Sigmoid colon (tissue), 7 donors: Measurements from ENCODE around the gene TMEM61. TPM values are rescaled to one million over a fixed set of nuclear protein-coding genes. Genes with fewer than 3 reads are reported as not detected.
"Not testable (repeated sequence)": the region's sequence is repeated elsewhere in the genome, so short reads cannot be mapped to it uniquely, and the experiment has no call there.

Experiments
- DNase-seq: peaks from one replicate; pipeline ENCODE4 v3.0.0-alpha.2; 2019
- H3K27ac ChIP-seq, 4 donors: fragments of 200-600 bp; sonication (generic); one replicate each; pipeline ENCODE4 v1.5.1; 2016 to 2019; ENCODE audit warnings: mild to moderate bottlenecking in 1 of 4
- H3K27me3 ChIP-seq, 3 donors: fragments of 200-600 bp; sonication (generic); one replicate each; pipeline ENCODE4 v1.5.1; 2019; ENCODE audit warnings: mild to moderate bottlenecking in 1 of 3
- H3K36me3 ChIP-seq, 4 donors: fragments of 200-600 bp; sonication (generic); one replicate each; pipeline ENCODE4 v1.5.1; 2016 to 2019
- H3K4me1 ChIP-seq, 4 donors: fragments of 200-600 bp; sonication (generic); one replicate each; pipeline ENCODE4 v1.5.1; 2017 to 2019
- H3K4me3 ChIP-seq, 4 donors: fragments of 200-600 bp; sonication (generic); one replicate each; pipeline ENCODE4 v1.5.1; 2017 to 2019; ENCODE audit warnings: mild to moderate bottlenecking in 2 of 4, moderate library complexity in 1 of 4
- H3K9me3 ChIP-seq, 4 donors: fragments of 200-600 bp in 3 of 4; sonication (generic) in 3 of 4; one replicate each; pipeline versions ENCODE4 v1.5.1 to v1.6.1; 2013 to 2019
- CTCF ChIP-seq, 4 experiments: fragments of 450-650 bp in 3 of 4; fragments of 200-600 bp in 1 of 4; IDR thresholded peaks; one replicate each; pipeline ENCODE4 v1.5.1; 2016 to 2019; ENCODE audit warnings: antibody characterized with exemption in 4 of 4, mild to moderate bottlenecking in 3 of 4, moderate library complexity in 2 of 4
- EP300 ChIP-seq, 4 donors: sonication (generic); formaldehyde crosslinking; IDR thresholded peaks; one replicate each; pipeline ENCODE4 v1.6.1; 2017; ENCODE audit warnings: antibody characterized with exemption in 4 of 4
- POLR2A ChIP-seq, 2 donors: fragments of 450-650 bp; IDR thresholded peaks; one replicate each; pipeline ENCODE4 v1.6.1; 2016; ENCODE audit warnings: antibody characterized with exemption in 2 of 2, mild to moderate bottlenecking in 2 of 2, moderate library complexity in 2 of 2
- POLR2AphosphoS5 ChIP-seq, 4 donors: sonication (generic); formaldehyde crosslinking; IDR thresholded peaks; one replicate each; pipeline ENCODE4 v1.6.1; 2017; ENCODE audit warnings: antibody characterized with exemption in 4 of 4
- WGBS, 2 donors: extraction: QIAGEN DNeasy Blood & Tissue Kit; methylation state at CpG; one replicate each; pipeline ENCODE4 v1.1.7; 2013; 5-methylcytosine and 5-hydroxymethylcytosine counted together
- intact Hi-C: fragments of 100-400 bp; cut with DNase I; formaldehyde crosslinking; loops from one replicate; pipeline ENCODE4 v1.15.1; 2023
- polyA plus RNA-seq, 3 donors: library from polyadenylated mRNA; stranded (reverse); fragments of 200-250 nt; gene quantifications; one replicate each; pipeline ENCODE4 v1.2.3, GENCODE V29; 2013
- total RNA-seq, 4 donors: library from RNA; depleted of rRNA; stranded (reverse); fragments of >200 nt; gene quantifications; one replicate each; pipeline ENCODE4 v1.1.0, GENCODE V29; 2016
- donor health status: healthy with polysubstance abuse.
- donor health status: Bipolar disorder and iron deficiency.
- donor health status: healthy.

TMEM61 gene
- under 1 TPM in 2 of 4 donors, not detected in 2; 0.41 to 0.83 TPM for total RNA-seq
- polyA plus RNA-seq: 10 to 100 TPM; 12.6 to 15.3 (median 14.9) TPM

GRCh38 chr1:54980528-54981241, at the start of gene TMEM61:
TSS of gene TMEM61 (plus strand) at chr1:54980628. CDS start at chr1:54981066, 438 bp downstream.
- Histone ChIP-seq H3K27ac (no peak within 1 kb of the TSS), H3K4me3 (peak within 1 kb of the TSS; percentile 10 to 57 (median 42)), H3K27me3 (peaks cover 0 to 53% (median 26%) of the 10 kb centered on the region in 3 donors), H3K4me1 (peaks cover 0 to 13% (median 10%) of the 10 kb centered on the region in 4 donors), H3K9me3 (no peaks in the 10 kb centered on the region), H3K36me3 (no peaks in the 10 kb centered on the region)
- intact Hi-C loops: no loop called here
- no peak for DNase-seq
- 2 to 10% methylated on average over 69 of the region's 69 CpGs for WGBS, 2 donors
- TF ChIP-seq POLR2AphosphoS5 (IDR thresholded peaks at IDR 0.05): no peak
- TF ChIP-seq POLR2A (IDR thresholded peaks at IDR 0.05): no peak

DNA sequence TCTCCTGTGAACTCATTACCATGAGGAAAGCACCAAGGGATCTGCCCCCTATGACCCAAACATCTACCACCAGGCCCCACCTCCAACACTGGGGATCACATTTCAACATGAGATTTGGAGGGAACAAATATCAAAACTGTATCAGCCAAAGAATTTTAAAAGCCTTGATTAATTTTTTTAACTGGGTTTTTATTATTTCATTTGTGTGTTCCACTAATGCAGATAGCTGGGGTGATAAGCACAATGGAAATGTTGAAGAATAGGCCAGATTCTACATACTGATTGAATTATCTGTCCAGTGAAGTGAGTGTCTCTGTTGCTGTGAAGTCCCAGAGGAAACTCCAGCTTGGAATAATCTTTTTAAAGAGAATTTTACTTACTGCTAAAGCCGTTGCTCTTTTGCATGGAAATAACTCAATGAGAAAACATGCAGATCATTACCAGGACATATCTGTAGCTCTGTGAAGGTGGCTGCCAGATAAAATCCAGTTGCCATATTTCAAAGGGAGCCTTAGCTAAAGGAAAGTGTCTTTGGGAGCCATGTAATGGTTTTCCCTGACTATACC, 49.1 kb upstream of the TMEM61 start:
- TF ChIP-seq EP300 (IDR thresholded peaks at IDR 0.05) (no peak), CTCF (IDR thresholded peaks at IDR 0.05) (no peak), POLR2A (IDR thresholded peaks at IDR 0.05) (no peak), POLR2AphosphoS5 (IDR thresholded peaks at IDR 0.05) (no peak)
- Histone ChIP-seq H3K27me3 (no peaks in the 10 kb centered on the region), H3K36me3 (no peaks in the 10 kb centered on the region), H3K4me3 (no peak overlapping the region), H3K4me1 (peaks cover 0 to 11% (median 6%) of the 10 kb centered on the region in 4 donors), H3K27ac (no peak overlapping the region), H3K9me3 (no peaks in the 10 kb centered on the region)
- DNase-seq: no peak
- intact Hi-C loops: no loop called here
- WGBS, 2 donors: 43 to 94% methylated on average over 1 of the region's 1 CpG

DNA sequence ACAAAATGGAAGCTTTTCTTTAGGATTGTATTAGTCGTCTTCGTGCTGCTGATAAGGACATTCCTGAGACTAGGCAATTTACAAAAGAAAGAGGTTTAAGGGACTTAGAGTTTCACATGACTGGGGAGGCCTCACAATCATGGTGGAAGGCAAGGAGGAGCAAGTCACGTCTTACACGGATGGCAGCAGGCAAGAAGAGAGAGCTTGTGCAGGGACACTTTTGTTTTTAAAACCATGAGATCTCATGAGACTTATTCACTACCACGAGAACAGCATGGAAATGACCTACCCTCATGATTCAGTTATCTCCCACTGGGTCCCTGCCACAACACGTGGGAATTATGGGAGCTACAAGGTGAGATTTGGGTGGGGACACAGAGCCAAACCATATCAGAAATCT, 46.3 kb upstream of the TMEM61 start:
- H3K4me3 ChIP-seq, H3K9me3 ChIP-seq, H3K27ac ChIP-seq, H3K4me1 ChIP-seq, H3K27me3 ChIP-seq, intact Hi-C loops, DNase-seq, H3K36me3 ChIP-seq: not testable (repeated sequence)
- 86 to 91% methylated on average over 6 of the region's 6 CpGs for WGBS, 2 donors

- Histone ChIP-seq H3K27me3 (no peaks in the 10 kb centered on the region), H3K4me3 (no peak overlapping the region), H3K36me3 (no peaks in the 10 kb centered on the region), H3K4me1 (no peaks in the 10 kb centered on the region), H3K27ac (no peak overlapping the region), H3K9me3 (no peaks in the 10 kb centered on the region)
- intact Hi-C loops: no loop called here
- TF ChIP-seq POLR2A (IDR thresholded peaks at IDR 0.05) (no peak), CTCF (IDR thresholded peaks at IDR 0.05) (no peak), EP300 (IDR thresholded peaks at IDR 0.05) (no peak), POLR2AphosphoS5 (IDR thresholded peaks at IDR 0.05) (no peak)
- no peak for DNase-seq
These were observed 45.6 kb upstream of the TMEM61 start for GRCh38 chr1:54934869-54935268.

- TF ChIP-seq CTCF (IDR thresholded peaks at IDR 0.05) (no peak), POLR2AphosphoS5 (IDR thresholded peaks at IDR 0.05) (no peak), POLR2A (IDR thresholded peaks at IDR 0.05) (no peak), EP300 (IDR thresholded peaks at IDR 0.05) (no peak)
- no peaks in the 10 kb centered on the region for H3K9me3 ChIP-seq
- H3K4me3 ChIP-seq: no peak overlapping the region
- DNase-seq: no peak
- no peaks in the 10 kb centered on the region for H3K4me1 ChIP-seq
- no peaks in the 10 kb centered on the region for H3K27me3 ChIP-seq
- WGBS, 2 donors: 90% methylated on average over 4 of the region's 4 CpGs
- no peaks in the 10 kb centered on the region for H3K36me3 ChIP-seq
- no peak overlapping the region for H3K27ac ChIP-seq
- intact Hi-C loops: no loop called here
These were observed 43.6 kb upstream of the TMEM61 start for GRCh38 chr1:54936791-54937190.
